GM18526 (cell line): ENCODE results near the gene HSPB7.

ENCODE experiments used
- POLR2A ChIP-seq: IDR thresholded peaks from 3 replicates; pipeline ENCODE4 v1.6.1; 2011; ENCODE audit not compliant: insufficient read length; ENCODE audit errors: extremely low read depth

HSPB7 gene

GRCh38 chr1:16017461-16018303, at the start of gene HSPB7:
Gene HSPB7, minus strand, starts transcription at chr1:16018043. Its CDS starts 80 bp downstream, at chr1:16017963.
- TF ChIP-seq POLR2A: no peak

GRCh38 chr1:16067127-16067768, 49.4 kb upstream of the HSPB7 start:
- no peak for TF ChIP-seq POLR2A

- TF ChIP-seq POLR2A: no peak
Observed at GRCh38 chr1:16066245-16066644, 48.4 kb upstream of the HSPB7 start.

- no peak for TF ChIP-seq POLR2A
Observed at GRCh38 chr1:16065269-16065576, 47.4 kb upstream of the HSPB7 start.

GRCh38 chr1:16064536-16065268, 46.9 kb upstream of the HSPB7 start:
- no peak for TF ChIP-seq POLR2A

- no peak for TF ChIP-seq POLR2A
Observed at GRCh38 chr1:16063921-16064320, 46.1 kb upstream of the HSPB7 start.

- TF ChIP-seq POLR2A: no peak
Observed at GRCh38 chr1:16063226-16063829, 45.5 kb upstream of the HSPB7 start.

GRCh38 chr1:16061266-16061665, 43.4 kb upstream of the HSPB7 start:
- TF ChIP-seq POLR2A: no peak

- no peak for TF ChIP-seq POLR2A
Observed at GRCh38 chr1:16055613-16056520, 38.0 kb upstream of the HSPB7 start.

GRCh38 chr1:16054598-16055540, 37.0 kb upstream of the HSPB7 start:
- TF ChIP-seq POLR2A: no peak

GRCh38 chr1:16053781-16054502, 36.1 kb upstream of the HSPB7 start:
- TF ChIP-seq POLR2A: no peak

GRCh38 chr1:16051039-16051438, 33.2 kb upstream of the HSPB7 start:
- no peak for TF ChIP-seq POLR2A

GRCh38 chr1:16050328-16050727, 32.5 kb upstream of the HSPB7 start:
- no peak for TF ChIP-seq POLR2A

GRCh38 chr1:16048573-16049189, 30.8 kb upstream of the HSPB7 start:
- TF ChIP-seq POLR2A: no peak
